ENCODE measurements around the gene TTC17.

The TTC17 gene

DNA sequence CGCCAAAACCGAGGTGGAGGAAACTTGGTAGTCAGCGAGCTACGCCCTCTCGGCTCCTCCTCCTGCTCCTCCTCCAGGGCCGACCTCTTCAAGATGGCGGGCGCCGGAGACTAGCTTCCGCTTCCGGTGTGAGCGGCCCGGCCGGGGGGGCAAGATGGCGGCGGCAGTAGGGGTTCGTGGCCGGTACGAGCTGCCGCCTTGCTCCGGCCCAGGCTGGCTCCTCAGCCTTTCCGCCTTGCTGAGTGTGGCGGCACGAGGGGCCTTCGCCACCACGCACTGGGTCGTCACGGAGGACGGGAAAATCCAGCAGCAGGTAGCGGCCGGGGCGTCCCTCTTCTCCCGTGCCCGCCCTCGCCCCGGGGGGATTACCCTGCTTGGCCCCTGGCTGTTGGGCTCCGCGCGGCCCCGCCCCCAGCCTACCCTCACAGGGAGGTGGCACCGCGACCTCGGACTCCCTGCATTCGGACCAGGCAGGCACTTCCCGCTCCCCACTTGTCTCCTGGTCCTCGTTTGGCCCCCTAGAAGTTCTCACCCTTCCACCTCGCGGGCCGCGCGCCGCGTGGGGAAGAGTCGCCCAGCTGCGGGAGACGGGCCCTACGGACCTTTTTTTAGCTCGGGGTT, at the start of gene TTC17:
TSS of gene TTC17 (plus strand) at position 120 of the 621 bp plus-strand sequence. CDS start at position 155, 35 bp downstream.
- H3K4me3 ChIP-seq (ENCODE audit: low read depth, low read length), result peak within 1 kb of the TSS; percentile 99
- no peak for TF ChIP-seq CTCF (conservative IDR thresholded peaks at IDR 0.05; ENCODE audit: low read depth, low read length)
- DNase-seq (ENCODE audit: low read depth), result peak; percentile 92

DNA sequence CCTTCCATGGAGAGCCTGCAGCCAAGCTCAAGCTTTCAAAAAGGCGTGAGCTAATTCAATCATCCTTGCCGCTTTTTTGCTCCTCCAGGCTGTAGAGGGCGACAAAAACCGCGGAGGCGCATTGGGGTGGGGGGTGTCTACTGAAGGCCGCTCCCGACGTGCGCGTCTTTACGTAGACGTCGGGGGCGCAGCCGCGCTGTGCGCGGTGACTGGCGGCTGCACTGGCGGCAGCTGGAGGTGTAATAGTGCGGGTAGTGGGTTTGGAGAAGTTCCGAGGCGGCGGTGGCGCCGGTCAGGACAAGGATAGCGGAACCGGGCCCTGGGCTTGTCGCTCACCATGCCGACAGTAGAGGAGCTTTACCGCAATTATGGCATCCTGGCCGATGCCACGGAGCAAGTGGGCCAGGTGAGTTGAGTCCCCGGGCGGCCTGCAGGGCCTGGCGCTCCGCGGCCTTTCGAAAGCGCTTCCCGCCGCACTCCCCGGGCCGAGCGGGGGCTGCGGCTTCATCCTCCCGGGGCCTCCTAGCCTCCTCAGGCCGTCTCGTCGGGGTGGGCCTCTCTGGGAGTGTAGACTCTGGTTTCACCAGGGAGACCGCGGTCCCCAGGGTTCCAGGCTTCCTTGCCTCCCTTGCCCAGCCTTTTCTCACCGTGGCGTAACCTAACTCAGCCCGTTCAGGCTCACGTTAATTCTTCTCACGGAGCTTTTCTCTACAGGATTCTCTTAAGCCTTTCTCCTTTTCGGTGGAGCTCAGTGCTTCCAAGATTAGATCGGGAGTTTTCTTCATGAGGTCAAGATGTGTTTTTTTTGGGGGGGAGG, 46.7 kb upstream of the TTC17 start, which contains the start of gene API5:
TSS of gene API5 (plus strand) at position 206 of the 817 bp plus-strand sequence. CDS start at position 338, 132 bp downstream.
- H3K4me3 ChIP-seq (ENCODE audit: low read depth, low read length), result peak within 1 kb of the TSS; percentile 92
- TF ChIP-seq CTCF (conservative IDR thresholded peaks at IDR 0.05; ENCODE audit: low read depth, low read length), result peak; percentile 88
- peak; percentile 96 for DNase-seq (ENCODE audit: low read depth)

DNA sequence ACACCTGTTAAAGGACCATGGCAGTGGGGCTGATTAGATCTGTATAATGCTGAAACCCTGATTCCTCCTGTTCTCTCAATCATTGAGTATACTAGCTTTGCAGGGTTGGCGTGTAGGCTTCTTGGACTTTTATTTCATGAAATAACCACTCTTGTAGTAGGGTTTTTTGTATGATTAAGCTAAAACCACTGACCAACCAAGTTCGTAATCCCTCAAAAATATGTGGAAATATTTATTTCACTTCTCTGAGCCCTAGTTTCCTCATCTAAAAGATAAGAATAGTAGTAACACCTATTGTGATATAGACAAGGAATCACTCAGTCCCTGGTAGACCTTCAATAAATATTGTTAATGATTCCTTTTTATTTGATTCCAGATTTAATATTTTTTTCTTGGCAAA, 42.8 kb upstream of the TTC17 start:
- no peak for TF ChIP-seq CTCF (conservative IDR thresholded peaks at IDR 0.05; ENCODE audit: low read depth, low read length)
- no peak overlapping the region for H3K4me3 ChIP-seq (ENCODE audit: low read depth, low read length)
- no peak for DNase-seq (ENCODE audit: low read depth)

GRCh38 chr11:43316451-43316850, 42.3 kb upstream of the TTC17 start:
- no peak for TF ChIP-seq CTCF (conservative IDR thresholded peaks at IDR 0.05; ENCODE audit: low read depth, low read length)
- no peak overlapping the region for H3K4me3 ChIP-seq (ENCODE audit: low read depth, low read length)
- peak; percentile 68 for DNase-seq (ENCODE audit: low read depth)

DNA sequence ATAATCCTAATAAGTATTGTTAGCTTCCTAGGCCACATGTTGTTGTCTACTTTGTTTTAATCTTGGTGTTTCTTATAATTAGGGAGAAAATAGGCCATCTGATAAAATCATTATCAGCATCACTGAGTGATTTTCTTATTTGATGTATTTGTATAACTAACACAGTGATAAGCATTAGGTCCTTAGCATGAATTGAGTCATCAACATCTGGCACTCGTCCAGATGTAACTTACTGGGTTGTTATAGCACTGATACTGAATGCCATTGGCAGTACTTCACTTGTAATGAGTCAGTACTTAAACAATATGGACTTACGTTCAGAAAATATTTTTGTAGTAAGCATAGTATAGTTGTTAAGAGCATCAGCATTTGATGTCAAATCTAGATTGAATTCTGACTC, 30.7 kb upstream of the TTC17 start:
- H3K4me3 ChIP-seq (ENCODE audit: low read depth, low read length), result no peak overlapping the region
- peak; percentile 96 for DNase-seq (ENCODE audit: low read depth)
- TF ChIP-seq CTCF (conservative IDR thresholded peaks at IDR 0.05; ENCODE audit: low read depth, low read length), result no peak

GRCh38 chr11:43328482-43328881, 30.2 kb upstream of the TTC17 start:
- no peak for TF ChIP-seq CTCF (conservative IDR thresholded peaks at IDR 0.05; ENCODE audit: low read depth, low read length)

More at GRCh38 chr11:43328482-43328881, 30.2 kb upstream of the TTC17 start:
- no peak overlapping the region for H3K4me3 ChIP-seq (ENCODE audit: low read depth, low read length)
- no peak for DNase-seq (ENCODE audit: low read depth)
